Liver (tissue), 9 donors: ENCODE data around the gene LSM10. TPM values are rescaled to one million over a fixed set of nuclear protein-coding genes. Genes with fewer than 3 reads are reported as not detected.

Source experiments
- DNase-seq: peaks from one replicate; pipeline ENCODE4 v3.0.0-alpha.2; 2017; ENCODE audit warnings: low spot score
- H3K27ac ChIP-seq, 2 donors: one replicate each; pipeline ENCODE4 v1.7.0; 2013; ENCODE audit warnings: inconsistent platforms in 2 of 2, low read length in 2 of 2, control low read depth in 1 of 2, low read depth in 1 of 2, mild to moderate bottlenecking in 1 of 2
- H3K27me3 ChIP-seq, 4 donors: one replicate each; pipeline versions ENCODE4 v1.6.1 to v1.7.0; 2013; ENCODE audit warnings: low read length in 3 of 4, inconsistent platforms in 1 of 4, mild to moderate bottlenecking in 1 of 4, moderate library complexity in 1 of 4; ENCODE audit not compliant: control insufficient read depth in 4 of 4, insufficient read depth in 4 of 4
- H3K36me3 ChIP-seq, 4 donors: one replicate each; pipeline versions ENCODE4 v1.6.1 to v1.7.0; 2013; ENCODE audit warnings: low read length in 3 of 4, mild to moderate bottlenecking in 3 of 4, low read depth in 1 of 4, moderate library complexity in 1 of 4; ENCODE audit not compliant: control insufficient read depth in 4 of 4, insufficient read depth in 3 of 4
- H3K4me1 ChIP-seq, 4 donors: one replicate each; pipeline versions ENCODE4 v1.6.1 to v1.7.0; 2013; ENCODE audit warnings: low read length in 3 of 4, mild to moderate bottlenecking in 3 of 4, moderate library complexity in 1 of 4; ENCODE audit not compliant: control insufficient read depth in 4 of 4, insufficient read depth in 4 of 4
- H3K4me3 ChIP-seq, 3 donors: one replicate each; pipeline versions ENCODE4 v1.6.1 to v1.7.0; 2013; ENCODE audit warnings: low read length in 3 of 3, control low read depth in 1 of 3, low read depth in 1 of 3, mild to moderate bottlenecking in 1 of 3
- H3K9ac ChIP-seq, 2 donors: one replicate each; pipeline ENCODE4 v1.7.0; 2013; ENCODE audit warnings: low read length in 2 of 2, mild to moderate bottlenecking in 2 of 2, moderate library complexity in 2 of 2, control low read depth in 1 of 2, low read depth in 1 of 2
- H3K9me3 ChIP-seq, 4 donors: one replicate each; pipeline versions ENCODE4 v1.6.1 to v1.7.0; 2013; ENCODE audit warnings: low read length in 3 of 4; ENCODE audit not compliant: control insufficient read depth in 4 of 4
- ATF3 ChIP-seq: IDR thresholded peaks from 2 replicates; pipeline ENCODE4 v1.6.1; 2016; ENCODE audit warnings: antibody characterized with exemption
- CTCF ChIP-seq: fragments of 150-350 bp; IDR thresholded peaks from 2 replicates; pipeline ENCODE4 v1.5.1; 2017; ENCODE audit warnings: improper control_type of control experiment, low read depth, low read length; ENCODE audit not compliant: missing input control
- EGR1 ChIP-seq, 2 donors: IDR thresholded peaks; 2 replicates each; pipeline ENCODE4 v1.6.1; 2016 to 2018; ENCODE audit warnings: antibody characterized with exemption in 2 of 2, low read depth in 2 of 2
- FOXA1 ChIP-seq: IDR thresholded peaks from 2 replicates; pipeline ENCODE4 v1.6.1; 2016; ENCODE audit warnings: antibody characterized with exemption
- FOXA2 ChIP-seq: IDR thresholded peaks from 2 replicates; pipeline ENCODE4 v1.6.1; 2016; ENCODE audit warnings: antibody characterized with exemption
- GABPA ChIP-seq, 2 donors: IDR thresholded peaks in 1 of 2; conservative IDR thresholded peaks in 1 of 2; 2 replicates each; pipeline ENCODE4 v1.6.1; 2016; ENCODE audit warnings: antibody characterized with exemption in 2 of 2, mild to moderate bottlenecking in 1 of 2, moderate library complexity in 1 of 2
- HNF4G ChIP-seq: IDR thresholded peaks from 2 replicates; pipeline ENCODE4 v1.6.1; 2016; ENCODE audit warnings: antibody characterized with exemption
- JUND ChIP-seq, 2 donors: IDR thresholded peaks; 2 replicates each; pipeline ENCODE4 v1.6.1; 2016; ENCODE audit warnings: antibody characterized with exemption in 2 of 2
- MAX ChIP-seq: IDR thresholded peaks from 2 replicates; pipeline ENCODE4 v1.6.1; 2016; ENCODE audit warnings: antibody characterized with exemption
- NR2F2 ChIP-seq: IDR thresholded peaks from 2 replicates; pipeline ENCODE4 v1.6.1; 2016; ENCODE audit warnings: antibody characterized with exemption
- RAD21 ChIP-seq, 2 donors: IDR thresholded peaks; 2 replicates each; pipeline ENCODE4 v1.6.1; 2016; ENCODE audit warnings: antibody characterized with exemption in 2 of 2, mild to moderate bottlenecking in 2 of 2
- RXRA ChIP-seq, 2 donors: IDR thresholded peaks; 2 replicates each; pipeline ENCODE4 v1.6.1; 2017 to 2018; ENCODE audit warnings: antibody characterized with exemption in 2 of 2, mild to moderate bottlenecking in 1 of 2
- SP1 ChIP-seq: IDR thresholded peaks from 2 replicates; pipeline ENCODE4 v1.6.1; 2018; ENCODE audit warnings: antibody characterized with exemption, mild to moderate bottlenecking
- TAF1 ChIP-seq: conservative IDR thresholded peaks from 2 replicates; pipeline ENCODE4 v1.6.1; 2016; ENCODE audit warnings: antibody characterized with exemption, mild to moderate bottlenecking
- YY1 ChIP-seq: IDR thresholded peaks from 2 replicates; pipeline ENCODE4 v1.6.1; 2016; ENCODE audit warnings: antibody characterized with exemption, mild to moderate bottlenecking
- ZBTB33 ChIP-seq: IDR thresholded peaks from 2 replicates; pipeline ENCODE4 v1.6.1; 2016; ENCODE audit warnings: antibody characterized with exemption
- WGBS: extraction: QIAGEN DNeasy Blood & Tissue Kit; methylation state at CpG from one replicate; pipeline ENCODE4 v1.1.7; 2013; 5-methylcytosine and 5-hydroxymethylcytosine counted together
- polyA plus RNA-seq, 2 donors: library from polyadenylated mRNA; stranded (reverse) in 1 of 2; unstranded in 1 of 2; fragments of 200-250 nt in 1 of 2; fragments of >200 nt in 1 of 2; fragmentation: Nextera tagmentation in 1 of 2; extraction: Ambion mirVana in 1 of 2; gene quantifications; one replicate each; pipeline versions ENCODE4 v1.2.1 to v1.2.3, GENCODE V29; 2013 to 2015
- total RNA-seq, 2 donors: library from RNA; depleted of rRNA; stranded (reverse); fragments of >200 nt; gene quantifications; one replicate each; pipeline ENCODE4 v1.2.3, GENCODE V29; 2014
- TF ChIP-seq, protein P1 (sequence below): IDR thresholded peaks from 2 replicates; pipeline ENCODE4 v1.6.1; 2016; ENCODE audit warnings: antibody characterized with exemption, mild to moderate bottlenecking
- donor health status: healthy.
- donor health status: healthy.
- donor health status: healthy.
- donor health status: healthy.
- donor health status: healthy.

Gene LSM10
- total and polyA plus RNA-seq, 4 donors, result 6.2 to 45.2 (median 24.1) TPM

DNA sequence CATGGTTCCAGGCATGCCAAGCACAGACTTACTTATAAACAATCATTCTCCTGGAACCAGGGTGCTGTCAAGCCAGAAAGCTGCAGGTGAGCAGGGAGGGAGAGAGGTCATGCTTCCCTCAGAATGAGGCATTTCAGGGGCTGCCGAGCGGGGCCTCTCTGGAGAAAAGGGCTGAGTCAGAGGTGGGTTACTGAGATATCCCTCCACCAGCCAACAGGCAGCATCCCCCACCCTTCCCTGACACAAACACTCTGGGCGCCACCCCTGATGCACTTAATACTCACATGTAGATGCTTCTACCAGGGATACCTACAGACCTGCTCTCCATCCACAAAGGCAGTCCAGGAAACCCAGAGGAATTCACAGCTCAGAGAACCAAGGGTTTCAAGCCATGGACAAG lies 25.1 kb downstream of the LSM10 start:
- Histone ChIP-seq H3K36me3 (peaks cover 0 to 5% (median under 1%) of the 10 kb centered on the region in 4 donors), H3K9ac (no peak overlapping the region), H3K27ac (peak overlapping the region; percentile 85 to 91), H3K9me3 (no peaks in the 10 kb centered on the region), H3K4me1 (peaks cover 11 to 35% (median 26%) of the 10 kb centered on the region in 4 donors), H3K27me3 (no peaks in the 10 kb centered on the region), H3K4me3 (no peak overlapping the region)
- TF ChIP-seq FOXA2 (no peak), SP1 (no peak), FOXA1 (no peak), ZBTB33 (no peak), TAF1 (no peak), RXRA (IDR thresholded peaks at IDR 0.05) (no peak), JUND (IDR thresholded peaks at IDR 0.05) (no peak), CTCF (no peak), YY1 (no peak), EGR1 (IDR thresholded peaks at IDR 0.05; ENCODE audit: low read depth in 2 of 2) (no peak), ATF3 (no peak), GABPA (IDR thresholded peaks at IDR 0.05 in 1 of 2, conservative IDR thresholded peaks at IDR 0.05 in 1 of 2) (no peak), MAX (no peak), NR2F2 (no peak), RAD21 (IDR thresholded peaks at IDR 0.05) (no peak), HNF4G (no peak)
- TF ChIP-seq, protein P1, sequence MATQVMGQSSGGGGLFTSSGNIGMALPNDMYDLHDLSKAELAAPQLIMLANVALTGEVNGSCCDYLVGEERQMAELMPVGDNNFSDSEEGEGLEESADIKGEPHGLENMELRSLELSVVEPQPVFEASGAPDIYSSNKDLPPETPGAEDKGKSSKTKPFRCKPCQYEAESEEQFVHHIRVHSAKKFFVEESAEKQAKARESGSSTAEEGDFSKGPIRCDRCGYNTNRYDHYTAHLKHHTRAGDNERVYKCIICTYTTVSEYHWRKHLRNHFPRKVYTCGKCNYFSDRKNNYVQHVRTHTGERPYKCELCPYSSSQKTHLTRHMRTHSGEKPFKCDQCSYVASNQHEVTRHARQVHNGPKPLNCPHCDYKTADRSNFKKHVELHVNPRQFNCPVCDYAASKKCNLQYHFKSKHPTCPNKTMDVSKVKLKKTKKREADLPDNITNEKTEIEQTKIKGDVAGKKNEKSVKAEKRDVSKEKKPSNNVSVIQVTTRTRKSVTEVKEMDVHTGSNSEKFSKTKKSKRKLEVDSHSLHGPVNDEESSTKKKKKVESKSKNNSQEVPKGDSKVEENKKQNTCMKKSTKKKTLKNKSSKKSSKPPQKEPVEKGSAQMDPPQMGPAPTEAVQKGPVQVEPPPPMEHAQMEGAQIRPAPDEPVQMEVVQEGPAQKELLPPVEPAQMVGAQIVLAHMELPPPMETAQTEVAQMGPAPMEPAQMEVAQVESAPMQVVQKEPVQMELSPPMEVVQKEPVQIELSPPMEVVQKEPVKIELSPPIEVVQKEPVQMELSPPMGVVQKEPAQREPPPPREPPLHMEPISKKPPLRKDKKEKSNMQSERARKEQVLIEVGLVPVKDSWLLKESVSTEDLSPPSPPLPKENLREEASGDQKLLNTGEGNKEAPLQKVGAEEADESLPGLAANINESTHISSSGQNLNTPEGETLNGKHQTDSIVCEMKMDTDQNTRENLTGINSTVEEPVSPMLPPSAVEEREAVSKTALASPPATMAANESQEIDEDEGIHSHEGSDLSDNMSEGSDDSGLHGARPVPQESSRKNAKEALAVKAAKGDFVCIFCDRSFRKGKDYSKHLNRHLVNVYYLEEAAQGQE, result no peak
- 96% methylated on average over 3 of the region's 3 CpGs for WGBS
- peak; percentile 57 for DNase-seq
